ENCODE results near the gene TMEM82. TPM values are rescaled to one million over a fixed set of nuclear protein-coding genes. Genes with fewer than 3 reads are reported as not detected.

The TMEM82 gene
- total and polyA plus RNA-seq, 4 donors = not detected

- 84 to 87% methylated on average over 15 of the region's 15 CpGs for WGBS, 2 donors
- TF ChIP-seq CTCF (IDR thresholded peaks at IDR 0.05; ENCODE audit: control extremely low read depth, extremely low read depth) = no peak
- Histone ChIP-seq H3K9me3 (ENCODE audit: control insufficient read depth in 4 of 4, insufficient read depth in 3 of 4, low read length in 3 of 4) (no peaks in the 10 kb centered on the region), H3K4me1 (ENCODE audit: control insufficient read depth in 5 of 5, insufficient read depth in 5 of 5, low read length in 5 of 5) (peaks cover 0 to 30% (median 9%) of the 10 kb centered on the region in 5 donors), H3K36me3 (ENCODE audit: control insufficient read depth in 4 of 4, insufficient read depth in 4 of 4, low read length in 4 of 4) (peaks cover 0 to 31% (median 9%) of the 10 kb centered on the region in 4 donors), H3K27me3 (ENCODE audit: control insufficient read depth in 3 of 3, insufficient read depth in 3 of 3, low read length in 2 of 3) (no peaks in the 10 kb centered on the region), H3K4me3 (no peak overlapping the region), H3K27ac (ENCODE audit: low read depth in 1 of 2, low read length in 1 of 2) (no peak overlapping the region), H3K9ac (ENCODE audit: insufficient read depth in 1 of 2, low read length in 2 of 2) (no peak overlapping the region)
- no peak for DNase-seq
- ATAC-seq (ENCODE audit: insufficient read depth, low FRiP score) = no peak
Observed at GRCh38 chr1:15764890-15765289, 22.6 kb downstream of the TMEM82 start.

GRCh38 chr1:15765495-15766194 is 23.3 kb downstream of the TMEM82 start:
- Histone ChIP-seq H3K4me1 (ENCODE audit: control insufficient read depth in 5 of 5, insufficient read depth in 5 of 5, low read length in 5 of 5) (peaks cover 0 to 22% (median 9%) of the 10 kb centered on the region in 5 donors), H3K36me3 (ENCODE audit: control insufficient read depth in 4 of 4, insufficient read depth in 4 of 4, low read length in 4 of 4) (peaks cover 0 to 33% (median 15%) of the 10 kb centered on the region in 4 donors), H3K27ac (ENCODE audit: low read depth in 1 of 2, low read length in 1 of 2) (no peak overlapping the region), H3K4me3 (no peak overlapping the region), H3K9me3 (ENCODE audit: control insufficient read depth in 4 of 4, insufficient read depth in 3 of 4, low read length in 3 of 4) (no peaks in the 10 kb centered on the region), H3K9ac (ENCODE audit: insufficient read depth in 1 of 2, low read length in 2 of 2) (no peak overlapping the region), H3K27me3 (ENCODE audit: control insufficient read depth in 3 of 3, insufficient read depth in 3 of 3, low read length in 2 of 3) (no peaks in the 10 kb centered on the region)
- DNase-seq (no peak), ATAC-seq (ENCODE audit: insufficient read depth, low FRiP score) (no peak)
- 88 to 90% methylated on average over 20 of the region's 20 CpGs for WGBS, 2 donors
- no peak for TF ChIP-seq CTCF (IDR thresholded peaks at IDR 0.05; ENCODE audit: control extremely low read depth, extremely low read depth)

- no peak overlapping the region for H3K27ac ChIP-seq (ENCODE audit: low read depth in 1 of 2, low read length in 1 of 2)
- WGBS, 2 donors = 91 to 95% methylated on average over 5 of the region's 5 CpGs
- H3K9me3 ChIP-seq (ENCODE audit: control insufficient read depth in 4 of 4, insufficient read depth in 3 of 4, low read length in 3 of 4) = no peaks in the 10 kb centered on the region
- TF ChIP-seq CTCF (IDR thresholded peaks at IDR 0.05; ENCODE audit: control extremely low read depth, extremely low read depth) = no peak
- ATAC-seq (ENCODE audit: insufficient read depth, low FRiP score) = no peak
- peaks cover 0 to 51% (median 25%) of the 10 kb centered on the region in 4 donors for H3K36me3 ChIP-seq (ENCODE audit: control insufficient read depth in 4 of 4, insufficient read depth in 4 of 4, low read length in 4 of 4)
- H3K4me3 ChIP-seq = no peak overlapping the region
- H3K9ac ChIP-seq (ENCODE audit: insufficient read depth in 1 of 2, low read length in 2 of 2) = no peak overlapping the region
- no peaks in the 10 kb centered on the region for H3K27me3 ChIP-seq (ENCODE audit: control insufficient read depth in 3 of 3, insufficient read depth in 3 of 3, low read length in 2 of 3)
- H3K4me1 ChIP-seq (ENCODE audit: control insufficient read depth in 5 of 5, insufficient read depth in 5 of 5, low read length in 5 of 5) = peaks cover 0 to 5% (median 0%) of the 10 kb centered on the region in 5 donors
- no peak for DNase-seq
Observed at GRCh38 chr1:15767941-15768340, 25.6 kb downstream of the TMEM82 start.
